Superior temporal gyrus (tissue), 1 donor: ENCODE data around the gene DCC.

Experiments used
- DNase-seq: peaks from one replicate; pipeline ENCODE4 v3.0.0-alpha.2; 2016; ENCODE audit errors: extremely low spot score

DCC gene

GRCh38 chr18:52426462-52426861 is 86.5 kb downstream of the DCC start:
- DNase-seq, result no peak

- no peak for DNase-seq
These were observed 87.7 kb downstream of the DCC start for GRCh38 chr18:52427521-52428175.

- no peak for DNase-seq
These were observed 91.7 kb downstream of the DCC start for GRCh38 chr18:52431683-52432082.

GRCh38 chr18:52433797-52434196 is 93.8 kb downstream of the DCC start:
- DNase-seq, result no peak

- no peak for DNase-seq
These were observed 95.3 kb downstream of the DCC start for GRCh38 chr18:52435301-52435700.

- no peak for DNase-seq
These were observed 97.2 kb downstream of the DCC start for GRCh38 chr18:52437161-52437560.

- no peak for DNase-seq
These were observed 99.5 kb downstream of the DCC start for GRCh38 chr18:52439457-52439856.

- DNase-seq, result no peak
These were observed 101.8 kb downstream of the DCC start for GRCh38 chr18:52441794-52442193.

- DNase-seq, result no peak
These were observed 102.7 kb downstream of the DCC start for GRCh38 chr18:52442686-52443085.

GRCh38 chr18:52451256-52451655 is 111.3 kb downstream of the DCC start:
- no peak for DNase-seq

- no peak for DNase-seq
These were observed 111.9 kb downstream of the DCC start for GRCh38 chr18:52451851-52452250.

- DNase-seq, result no peak
These were observed 112.4 kb downstream of the DCC start for GRCh38 chr18:52452427-52452826.

- DNase-seq, result no peak
These were observed 119.9 kb downstream of the DCC start for GRCh38 chr18:52459890-52460289.

- DNase-seq, result no peak
These were observed 122.9 kb downstream of the DCC start for GRCh38 chr18:52462853-52463252.

- DNase-seq, result no peak
These were observed 125.4 kb downstream of the DCC start for GRCh38 chr18:52465391-52465790.

- no peak for DNase-seq
These were observed 128.5 kb downstream of the DCC start for GRCh38 chr18:52468496-52468895.

GRCh38 chr18:52475325-52475724 is 135.3 kb downstream of the DCC start:
- DNase-seq, result no peak

GRCh38 chr18:52481116-52481515 is 141.1 kb downstream of the DCC start:
- DNase-seq, result no peak

- no peak for DNase-seq
These were observed 145.0 kb downstream of the DCC start for GRCh38 chr18:52484977-52485376.

- DNase-seq, result no peak
These were observed 146.1 kb downstream of the DCC start for GRCh38 chr18:52486052-52486451.

- no peak for DNase-seq
These were observed 149.7 kb downstream of the DCC start for GRCh38 chr18:52489396-52490306.

GRCh38 chr18:52496426-52496825 is 156.4 kb downstream of the DCC start:
- DNase-seq, result no peak

- no peak for DNase-seq
These were observed 159.0 kb downstream of the DCC start for GRCh38 chr18:52499016-52499415.
